MM.1S (cell line): ENCODE data around the gene PDYN.

Source experiments
- DNase-seq: peaks from one replicate; pipeline ENCODE4 v3.0.0-alpha.2; 2015
- H2AFZ ChIP-seq: fragments of 300-600 bp; sonication (generic); 2 replicates; pipeline ENCODE4 v1.6.0; 2016; ENCODE audit warnings: antibody characterized with exemption, low read length
- H3F3A ChIP-seq: fragments of 300-600 bp; sonication (generic); 2 replicates; pipeline ENCODE4 v1.6.1; 2016; ENCODE audit warnings: mild to moderate bottlenecking, antibody characterized with exemption, low read length, moderate library complexity, mixed read lengths; ENCODE audit not compliant: insufficient read depth
- H3K27ac ChIP-seq: fragments of 300-600 bp; sonication (generic); 2 replicates; pipeline ENCODE4 v1.5.1; 2016; ENCODE audit warnings: mild to moderate bottlenecking, low read length
- H3K27me3 ChIP-seq: fragments of 300-600 bp; sonication (generic); replicated peaks from 2 replicates; pipeline ENCODE4 v1.6.0; 2016; ENCODE audit warnings: low read length; ENCODE audit not compliant: insufficient read depth
- H3K36me3 ChIP-seq: fragments of 300-600 bp; sonication (generic); replicated peaks from 2 replicates; pipeline ENCODE4 v1.6.1; 2016; ENCODE audit warnings: mild to moderate bottlenecking, low read length, mixed read lengths; ENCODE audit not compliant: insufficient read depth
- H3K4me1 ChIP-seq: fragments of 300-600 bp; sonication (generic); 2 replicates; pipeline ENCODE4 v1.6.1; 2016; ENCODE audit warnings: low read length, mixed read lengths
- H3K4me2 ChIP-seq: fragments of 300-600 bp; sonication (generic); 2 replicates; pipeline ENCODE4 v1.6.0; 2016; ENCODE audit warnings: low read depth, low read length
- H3K4me3 ChIP-seq: fragments of 300-600 bp; sonication (generic); 2 replicates; pipeline ENCODE4 v1.5.1; 2016; ENCODE audit warnings: low read length, mixed read lengths
- H3K79me2 ChIP-seq: fragments of 300-600 bp; sonication (generic); 2 replicates; pipeline ENCODE4 v1.6.1; 2016; ENCODE audit warnings: mixed run types, low read length, mixed read lengths
- H3K9ac ChIP-seq: fragments of 300-600 bp; sonication (generic); 2 replicates; pipeline ENCODE4 v1.6.1; 2016; ENCODE audit warnings: low read length, mixed read lengths
- H3K9me2 ChIP-seq: fragments of 300-600 bp; sonication (generic); replicated peaks from 2 replicates; pipeline ENCODE4 v1.6.1; 2016; ENCODE audit warnings: mild to moderate bottlenecking, low read length, mixed read lengths; ENCODE audit not compliant: insufficient read depth
- H3K9me3 ChIP-seq: fragments of 300-600 bp; sonication (generic); replicated peaks from 2 replicates; pipeline ENCODE4 v1.6.1; 2016; ENCODE audit warnings: mild to moderate bottlenecking, low read length, mixed read lengths; ENCODE audit not compliant: insufficient read depth
- H4K20me1 ChIP-seq: fragments of 300-600 bp; sonication (generic); 2 replicates; pipeline ENCODE4 v1.6.1; 2016; ENCODE audit warnings: mild to moderate bottlenecking, low read length, moderate library complexity, mixed read lengths; ENCODE audit not compliant: insufficient read depth
- EZH2 ChIP-seq: fragments of 300-600 bp; sonication (generic); optimal IDR thresholded peaks from 2 replicates; pipeline ENCODE3; 2017; ENCODE audit warnings: low read depth, mild to moderate bottlenecking, antibody characterized with exemption, low read length, mixed read lengths
- EZH2phosphoT487 ChIP-seq: fragments of 300-600 bp; sonication (generic); IDR thresholded peaks from 2 replicates; pipeline ENCODE4 v1.6.1; 2018; ENCODE audit warnings: antibody characterized with exemption, low read length
- TF ChIP-seq, protein P1 (sequence below): fragments of 300-600 bp; sonication (generic); IDR thresholded peaks from 2 replicates; pipeline ENCODE4 v1.5.1; 2016; ENCODE audit warnings: antibody characterized with exemption, low read length, mixed read lengths

PDYN gene

DNA sequence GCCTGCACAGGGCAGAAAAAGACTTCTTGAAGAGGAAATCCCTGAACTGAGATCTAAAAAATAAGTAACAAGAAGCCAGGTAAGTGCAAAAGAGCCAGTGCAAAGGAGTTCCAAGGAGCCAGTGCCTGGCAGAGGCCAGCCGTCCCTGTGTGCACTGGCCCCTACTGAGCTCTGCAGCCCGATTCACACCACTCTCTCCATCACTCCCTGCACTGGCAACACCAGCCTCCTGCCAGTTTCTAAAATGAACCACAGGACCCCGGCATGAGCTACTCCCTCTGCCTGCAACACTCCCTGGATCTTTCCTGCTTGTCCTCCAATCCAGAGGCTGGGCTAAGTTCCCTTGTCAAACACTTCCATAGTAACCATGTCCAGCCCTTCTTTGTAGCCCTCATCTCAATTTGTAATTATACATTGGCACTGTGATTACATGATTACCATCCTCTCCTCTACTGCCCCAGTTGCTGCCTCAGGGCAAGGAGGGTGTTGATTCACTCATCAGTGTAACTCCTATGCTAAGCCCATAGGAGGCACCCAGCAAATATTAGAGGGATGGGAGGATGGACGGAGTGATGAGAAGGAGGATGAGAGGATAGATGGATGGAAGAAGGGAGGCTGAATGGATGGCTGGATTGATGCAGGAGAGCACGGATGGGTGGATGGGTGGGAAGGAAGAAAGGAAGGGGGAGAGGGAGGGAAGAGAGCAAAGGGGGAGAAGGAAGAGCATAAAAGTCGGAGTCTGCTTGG, 49.3 kb downstream of the PDYN start:
- H3K4me1 ChIP-seq: no peaks in the 10 kb centered on the region
- no peak overlapping the region for H3K4me3 ChIP-seq
- no peaks in the 10 kb centered on the region for H3K9me3 ChIP-seq
- no peak overlapping the region for H3K4me2 ChIP-seq
- H3K36me3 ChIP-seq: no peaks in the 10 kb centered on the region
- no peak overlapping the region for H3K27ac ChIP-seq
- no peaks in the 10 kb centered on the region for H3K79me2 ChIP-seq
- no peak for TF ChIP-seq EZH2
- TF ChIP-seq EZH2phosphoT487: no peak
- TF ChIP-seq, protein P1, sequence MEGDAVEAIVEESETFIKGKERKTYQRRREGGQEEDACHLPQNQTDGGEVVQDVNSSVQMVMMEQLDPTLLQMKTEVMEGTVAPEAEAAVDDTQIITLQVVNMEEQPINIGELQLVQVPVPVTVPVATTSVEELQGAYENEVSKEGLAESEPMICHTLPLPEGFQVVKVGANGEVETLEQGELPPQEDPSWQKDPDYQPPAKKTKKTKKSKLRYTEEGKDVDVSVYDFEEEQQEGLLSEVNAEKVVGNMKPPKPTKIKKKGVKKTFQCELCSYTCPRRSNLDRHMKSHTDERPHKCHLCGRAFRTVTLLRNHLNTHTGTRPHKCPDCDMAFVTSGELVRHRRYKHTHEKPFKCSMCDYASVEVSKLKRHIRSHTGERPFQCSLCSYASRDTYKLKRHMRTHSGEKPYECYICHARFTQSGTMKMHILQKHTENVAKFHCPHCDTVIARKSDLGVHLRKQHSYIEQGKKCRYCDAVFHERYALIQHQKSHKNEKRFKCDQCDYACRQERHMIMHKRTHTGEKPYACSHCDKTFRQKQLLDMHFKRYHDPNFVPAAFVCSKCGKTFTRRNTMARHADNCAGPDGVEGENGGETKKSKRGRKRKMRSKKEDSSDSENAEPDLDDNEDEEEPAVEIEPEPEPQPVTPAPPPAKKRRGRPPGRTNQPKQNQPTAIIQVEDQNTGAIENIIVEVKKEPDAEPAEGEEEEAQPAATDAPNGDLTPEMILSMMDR: no peak
- no peaks in the 10 kb centered on the region for H3K9me2 ChIP-seq
- H4K20me1 ChIP-seq: no peaks in the 10 kb centered on the region
- H3K9ac ChIP-seq: no peak overlapping the region
- no peak for DNase-seq
- H2AFZ ChIP-seq: no peak overlapping the region
- no peaks in the 10 kb centered on the region; the same call in 1 of the 2 replicates for H3K27me3 ChIP-seq
- H3F3A ChIP-seq: no peaks in the 10 kb centered on the region

GRCh38 chr20:1943275-1944002, 50.4 kb downstream of the PDYN start:
- H2AFZ ChIP-seq: no peak overlapping the region

DNA sequence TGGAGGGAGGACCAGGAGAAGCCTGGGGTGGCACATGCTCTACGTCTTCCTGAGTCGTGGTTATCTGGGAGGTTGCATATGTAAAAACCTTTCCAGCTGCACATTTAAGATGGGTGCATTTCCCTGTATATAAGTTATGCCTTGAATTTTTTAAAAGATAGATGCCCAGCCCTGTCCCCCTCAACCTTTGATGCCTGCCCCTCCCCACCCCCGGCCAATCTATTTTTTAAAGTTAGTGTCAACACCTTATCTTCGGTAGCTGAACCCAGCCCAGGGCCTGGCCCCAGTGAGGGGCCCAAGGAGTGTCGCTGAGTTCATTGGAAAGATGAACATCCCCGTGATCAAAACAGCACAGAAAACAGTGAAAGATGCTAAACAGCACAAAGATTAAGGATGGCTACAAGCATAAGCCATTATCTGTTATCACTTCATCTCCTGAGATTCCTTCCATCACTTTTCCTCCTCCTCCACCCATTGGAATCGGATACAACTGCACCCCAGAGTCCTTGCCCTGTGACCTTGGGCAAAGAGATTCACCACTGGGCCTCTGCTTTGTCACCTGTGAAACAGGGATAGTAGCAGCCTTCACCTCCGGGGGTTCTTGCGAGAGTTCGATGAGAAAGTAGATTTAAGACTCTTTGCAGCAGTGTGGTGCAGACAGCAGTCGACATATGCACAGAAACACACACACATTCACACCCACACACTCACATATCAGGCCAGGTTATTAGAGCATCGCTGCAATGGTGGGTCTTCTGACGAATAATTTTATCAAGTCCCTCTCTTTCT, 51.2 kb downstream of the PDYN start:
- Histone ChIP-seq H3K36me3 (no peaks in the 10 kb centered on the region), H3K9me3 (no peaks in the 10 kb centered on the region), H3K27ac (no peak overlapping the region), H4K20me1 (no peaks in the 10 kb centered on the region), H3K4me3 (no peak overlapping the region), H3K4me1 (no peaks in the 10 kb centered on the region), H3K4me2 (no peak overlapping the region), H2AFZ (no peak overlapping the region), H3K9ac (no peak overlapping the region), H3K27me3 (no peaks in the 10 kb centered on the region; the same call in 1 of the 2 replicates), H3K9me2 (no peaks in the 10 kb centered on the region), H3K79me2 (no peaks in the 10 kb centered on the region), H3F3A (no peaks in the 10 kb centered on the region)
- DNase-seq: no peak
- TF ChIP-seq EZH2 (no peak), EZH2phosphoT487 (no peak)
- TF ChIP-seq, protein P1: no peak

More at GRCh38 chr20:1943275-1944002, 50.4 kb downstream of the PDYN start:
- Histone ChIP-seq H3K27me3 (no peaks in the 10 kb centered on the region; the same call in 1 of the 2 replicates), H3K79me2 (no peaks in the 10 kb centered on the region), H4K20me1 (no peaks in the 10 kb centered on the region), H3K9me3 (no peaks in the 10 kb centered on the region), H3K27ac (no peak overlapping the region), H3K9ac (no peak overlapping the region), H3K4me3 (no peak overlapping the region), H3K36me3 (no peaks in the 10 kb centered on the region), H3K4me1 (no peaks in the 10 kb centered on the region), H3K9me2 (no peaks in the 10 kb centered on the region), H3F3A (no peaks in the 10 kb centered on the region), H3K4me2 (no peak overlapping the region)
- DNase-seq: no peak
- TF ChIP-seq, protein P1: no peak
- TF ChIP-seq EZH2phosphoT487 (no peak), EZH2 (no peak)
